RWPE1 (cell line): ENCODE measurements around the gene ETF1.

ENCODE experiments used
- CTCF ChIA-PET: fragments of 350-600 bp; sonication (Branson Sonifier 250); formaldehyde crosslinking; extraction: SDS; loops from one replicate; lab custom pipeline; 2021; lab: Yijun Ruan, JAX
- POLR2A ChIA-PET: fragments of 400-600 bp; formaldehyde crosslinking; extraction: SDS; loops from one replicate; lab custom pipeline; 2020; ENCODE audit warnings: antibody characterized with exemption; ENCODE audit not compliant: low non-redundant PET; lab: Yijun Ruan, JAX
- DNase-seq: peaks from one replicate; pipeline ENCODE4 v3.0.0; 2012; ENCODE audit warnings: low spot score
- H3K27ac ChIP-seq: fragments of 450-650 bp; 2 replicates; pipeline ENCODE4 v1.5.1; 2017
- CTCF ChIP-seq: fragments of 450-650 bp; conservative IDR thresholded peaks from 2 replicates; pipeline ENCODE4 v1.5.1; 2017; ENCODE audit warnings: low read depth, mild to moderate bottlenecking

Gene ETF1

GRCh38 chr5:138472353-138472752, 70.7 kb downstream of the ETF1 start:
- no peak for TF ChIP-seq CTCF
- no peak for DNase-seq
- ChIA-PET POLR2A (no interaction called here), CTCF (interaction anchor here (0.7 to 1.4 kb wide), 2 partner anchors 31 to 32 kb away, joined by 4 to 7 read pairs; no protein-coding TSS in a partner anchor)
- no peak overlapping the region for H3K27ac ChIP-seq

GRCh38 chr5:138471052-138471361, 72.0 kb downstream of the ETF1 start:
- peak; percentile 79 for DNase-seq
- peak overlapping the region; percentile 64 for H3K27ac ChIP-seq
- no peak for TF ChIP-seq CTCF
- POLR2A ChIA-PET, result interaction anchor here (2.5 kb wide), 1 partner anchor 22 kb away, joined by 8 read pairs; no protein-coding TSS in a partner anchor
- CTCF ChIA-PET, result interaction anchor here (1.4 kb wide), 1 partner anchor 33 kb away, joined by 7 read pairs; no protein-coding TSS in a partner anchor

- ChIA-PET POLR2A (interaction anchor here (0.9 to 2.5 kb wide), 3 partner anchors 23 to 34 kb away, joined by 3 to 8 read pairs (median 3); no protein-coding TSS in a partner anchor), CTCF (interaction anchor here (1.4 kb wide), 1 partner anchor 34 kb away, joined by 7 read pairs; no protein-coding TSS in a partner anchor)
- peak overlapping the region; percentile 64 for H3K27ac ChIP-seq
- peak; percentile 69 for DNase-seq
- TF ChIP-seq CTCF, result no peak
Measured at GRCh38 chr5:138470322-138471051, 72.5 kb downstream of the ETF1 start.

GRCh38 chr5:138469540-138470321, 73.3 kb downstream of the ETF1 start:
- no peak for TF ChIP-seq CTCF
- ChIA-PET POLR2A (interaction anchor here (0.6 to 2.5 kb wide), 4 partner anchors 23 to 35 kb away, joined by 3 to 8 read pairs (median 4); no protein-coding TSS in a partner anchor), CTCF (no interaction called here)
- peak; percentile 46 for DNase-seq
- H3K27ac ChIP-seq, result peak overlapping the region; percentile 64

- TF ChIP-seq CTCF, result no peak
- peak overlapping the region; percentile 64 for H3K27ac ChIP-seq
- DNase-seq, result no peak
- POLR2A ChIA-PET, result interaction anchor here (0.6 to 2.5 kb wide), 2 partner anchors 24 to 30 kb away, joined by 6 to 8 read pairs; no protein-coding TSS in a partner anchor
- CTCF ChIA-PET, result no interaction called here
Measured at GRCh38 chr5:138468966-138469539, 74.0 kb downstream of the ETF1 start.
